ENCODE results near the gene PDZD7.
"Not testable (repeated sequence)": the region's sequence is repeated elsewhere in the genome, so short reads cannot be mapped to it uniquely, and the experiment has no call there.

Gene PDZD7

DNA sequence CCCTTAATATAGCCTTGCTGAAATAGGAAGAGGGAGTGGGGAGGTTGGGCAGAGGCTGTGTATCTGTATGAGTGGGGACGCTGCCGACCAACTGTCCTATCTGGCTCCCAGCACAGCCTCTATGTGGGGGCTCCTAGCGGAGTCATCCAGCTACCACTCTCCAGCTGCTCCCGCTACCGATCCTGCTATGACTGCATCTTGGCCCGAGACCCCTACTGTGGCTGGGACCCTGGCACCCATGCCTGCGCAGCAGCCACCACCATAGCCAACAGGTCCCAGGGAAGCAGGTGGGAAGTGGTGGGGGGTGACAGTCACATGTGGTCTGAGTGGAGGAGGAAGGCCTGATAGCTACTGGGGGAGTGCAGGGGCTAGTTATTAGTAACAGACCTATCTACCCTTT is 50.2 kb downstream of the PDZD7 start:
- DNase-seq: no peak

DNA sequence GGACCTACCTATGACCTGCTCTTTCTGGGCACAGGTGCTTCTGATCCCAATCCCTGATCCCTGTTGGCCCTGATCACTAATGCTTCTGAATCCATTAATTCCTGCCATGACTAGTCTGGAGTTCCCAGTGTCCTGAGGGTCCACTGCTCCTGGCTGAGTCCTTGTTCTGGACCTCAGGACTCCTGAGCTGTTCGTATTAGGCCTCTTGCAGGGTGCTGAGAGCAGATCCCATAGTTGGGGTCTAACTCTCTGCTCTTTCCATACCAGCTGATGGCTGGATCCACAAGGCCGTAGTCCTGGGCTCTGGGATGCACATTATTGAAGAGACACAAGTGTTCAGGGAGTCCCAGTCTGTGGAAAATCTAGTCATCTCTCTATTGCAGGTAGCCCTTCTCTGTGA is 50.6 kb downstream of the PDZD7 start:
- no peak for DNase-seq

DNA sequence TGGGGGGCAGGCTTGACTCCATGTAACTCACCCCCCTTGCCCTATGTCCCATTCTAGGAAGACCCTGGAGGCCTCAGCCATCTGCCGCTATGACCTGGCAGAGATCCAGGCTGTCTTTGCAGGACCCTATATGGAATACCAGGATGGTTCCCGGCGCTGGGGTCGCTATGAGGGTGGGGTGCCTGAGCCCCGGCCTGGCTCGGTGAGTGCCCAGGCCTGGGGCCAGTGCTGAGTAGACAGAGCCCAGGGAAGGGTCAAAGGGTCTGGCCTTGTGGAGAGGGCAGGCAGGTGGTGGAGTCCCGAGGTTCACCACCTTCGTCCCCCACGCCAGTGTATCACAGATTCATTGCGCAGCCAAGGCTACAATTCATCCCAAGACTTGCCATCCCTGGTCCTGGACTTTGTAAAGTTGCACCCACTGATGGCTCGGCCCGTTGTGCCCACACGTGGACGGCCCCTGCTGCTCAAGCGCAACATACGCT is 51.1 kb downstream of the PDZD7 start:
- DNase-seq: no peak

DNA sequence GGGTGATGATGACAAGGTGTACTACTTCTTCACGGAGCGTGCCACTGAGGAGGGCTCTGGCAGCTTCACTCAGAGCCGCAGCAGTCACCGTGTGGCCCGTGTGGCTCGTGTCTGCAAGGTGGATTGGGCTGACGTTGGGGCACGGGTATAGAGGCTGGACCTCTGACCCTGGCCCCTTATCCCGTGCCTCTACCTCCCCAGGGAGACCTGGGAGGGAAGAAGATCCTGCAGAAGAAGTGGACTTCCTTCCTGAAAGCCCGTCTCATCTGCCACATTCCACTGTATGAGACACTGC is 52.1 kb downstream of the PDZD7 start:
- DNase-seq: no peak

DNA sequence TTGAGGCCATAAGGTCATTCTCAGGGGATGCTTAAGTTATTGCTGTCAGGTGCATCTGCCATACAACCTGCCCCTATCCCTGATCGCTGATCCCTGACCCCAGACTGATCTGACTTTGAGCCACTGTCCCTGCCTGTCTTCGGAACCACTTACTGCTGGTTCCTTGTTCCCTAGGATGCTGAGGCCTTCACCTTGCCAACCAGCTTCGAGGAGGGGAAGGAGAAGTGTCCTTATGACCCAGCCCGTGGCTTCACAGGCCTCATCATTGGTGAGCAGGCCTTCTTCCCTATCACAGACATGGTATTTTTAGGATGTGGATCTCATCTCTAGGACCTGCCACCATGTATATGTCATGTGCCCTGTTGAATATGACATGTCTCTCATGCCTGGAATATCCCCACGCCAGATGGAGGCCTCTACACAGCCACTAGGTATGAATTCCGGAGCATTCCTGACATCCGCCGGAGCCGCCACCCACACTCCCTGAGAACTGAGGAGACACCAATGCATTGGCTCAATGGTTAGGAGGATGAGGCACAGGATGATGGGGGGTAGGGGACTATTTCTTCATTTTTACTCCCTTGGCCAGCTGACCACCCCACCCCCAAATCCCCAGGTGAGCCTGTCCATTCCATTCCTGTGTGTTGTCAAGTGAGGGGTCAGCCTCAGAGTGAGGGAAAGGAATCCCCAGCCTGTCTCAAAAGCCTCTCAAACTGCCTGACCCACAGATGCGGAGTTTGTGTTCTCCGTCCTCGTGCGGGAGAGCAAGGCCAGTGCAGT is 52.6 kb downstream of the PDZD7 start:
- DNase-seq: no peak

DNA sequence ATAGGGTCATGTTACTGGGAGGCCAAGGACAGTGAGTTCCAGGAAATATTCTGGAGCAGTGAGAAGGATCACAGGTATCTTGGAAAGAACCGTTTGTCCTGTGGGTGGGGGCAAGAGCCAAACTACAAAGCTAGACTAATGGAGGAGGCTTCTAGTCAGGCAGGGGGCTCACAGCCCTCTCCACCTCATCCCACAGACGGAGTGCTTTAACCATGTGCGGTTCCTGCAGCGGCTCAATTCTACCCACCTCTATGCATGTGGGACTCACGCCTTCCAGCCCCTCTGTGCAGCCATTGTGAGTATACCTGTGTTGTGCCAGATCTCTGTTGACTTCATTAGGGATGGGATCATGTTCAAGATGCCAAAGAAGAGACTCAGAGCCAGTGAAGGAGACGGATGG is 53.5 kb downstream of the PDZD7 start:
- DNase-seq: no peak

DNA sequence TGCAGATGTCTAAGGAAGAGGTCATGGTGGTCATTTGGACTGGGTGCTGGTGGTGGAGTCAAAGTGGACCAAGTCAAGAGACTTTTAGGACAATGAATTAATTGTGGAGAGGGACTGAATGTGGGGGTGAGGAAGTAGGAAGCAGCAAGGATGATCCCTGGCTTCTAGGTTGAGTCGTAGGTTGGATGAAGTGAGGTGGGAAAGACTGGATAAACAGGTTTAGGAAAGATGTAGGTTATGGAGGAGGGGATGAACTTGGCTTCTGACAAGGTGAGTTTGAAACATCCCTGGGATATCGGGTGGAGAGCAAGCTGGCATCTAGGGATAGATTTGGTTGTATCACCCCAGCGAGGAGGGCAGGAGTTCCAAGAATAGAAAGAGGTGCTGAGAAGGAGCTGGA is 54.0 kb downstream of the PDZD7 start:
- DNase-seq: no peak

DNA sequence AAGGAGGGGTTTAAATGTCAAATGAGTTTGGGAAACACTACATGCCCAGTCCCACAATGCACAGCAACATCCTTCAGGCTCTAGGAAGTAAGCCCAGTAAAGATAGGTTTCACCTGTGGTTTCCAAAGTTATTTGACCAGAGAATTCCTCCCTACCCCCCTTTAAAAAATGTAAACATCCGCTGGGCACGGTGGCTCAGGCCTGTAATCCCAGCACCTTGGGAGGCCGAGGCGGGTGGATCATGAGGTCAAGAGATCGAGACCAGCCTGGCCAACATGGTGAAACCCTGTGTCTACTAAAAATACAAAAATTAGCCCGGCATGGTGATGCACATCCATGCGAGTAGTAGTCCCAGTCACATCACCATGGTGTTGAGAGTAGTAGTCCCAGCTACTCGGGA is 55.5 kb downstream of the PDZD7 start:
- DNase-seq: not testable (repeated sequence)

DNA sequence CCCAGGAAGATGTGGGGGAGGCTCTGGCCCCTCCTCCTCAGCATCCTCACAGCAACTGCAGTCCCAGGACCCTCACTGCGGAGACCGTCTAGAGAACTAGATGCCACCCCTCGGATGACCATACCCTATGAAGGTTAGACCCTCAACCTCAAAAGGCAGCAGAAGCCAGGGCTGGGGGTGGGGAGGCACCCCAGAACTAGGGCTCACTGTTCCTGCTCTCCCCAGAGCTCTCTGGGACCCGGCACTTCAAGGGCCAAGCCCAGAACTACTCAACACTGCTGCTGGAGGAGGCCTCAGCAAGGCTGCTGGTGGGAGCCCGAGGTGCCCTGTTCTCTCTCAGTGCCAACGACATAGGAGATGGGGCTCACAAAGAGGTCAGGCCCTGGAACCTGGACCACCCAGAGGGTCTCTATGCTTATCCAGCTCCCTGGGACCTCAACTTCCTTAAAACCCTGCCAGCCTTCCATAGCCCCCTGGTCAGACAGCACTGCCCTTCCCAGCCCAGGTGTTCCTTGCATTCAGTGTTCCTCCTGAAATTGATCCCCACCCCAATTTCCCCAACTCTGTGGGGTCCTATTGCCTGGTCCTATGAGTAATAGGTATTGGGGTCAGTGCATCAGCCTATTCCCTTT is 57.9 kb downstream of the PDZD7 start:
- no peak for DNase-seq

DNA sequence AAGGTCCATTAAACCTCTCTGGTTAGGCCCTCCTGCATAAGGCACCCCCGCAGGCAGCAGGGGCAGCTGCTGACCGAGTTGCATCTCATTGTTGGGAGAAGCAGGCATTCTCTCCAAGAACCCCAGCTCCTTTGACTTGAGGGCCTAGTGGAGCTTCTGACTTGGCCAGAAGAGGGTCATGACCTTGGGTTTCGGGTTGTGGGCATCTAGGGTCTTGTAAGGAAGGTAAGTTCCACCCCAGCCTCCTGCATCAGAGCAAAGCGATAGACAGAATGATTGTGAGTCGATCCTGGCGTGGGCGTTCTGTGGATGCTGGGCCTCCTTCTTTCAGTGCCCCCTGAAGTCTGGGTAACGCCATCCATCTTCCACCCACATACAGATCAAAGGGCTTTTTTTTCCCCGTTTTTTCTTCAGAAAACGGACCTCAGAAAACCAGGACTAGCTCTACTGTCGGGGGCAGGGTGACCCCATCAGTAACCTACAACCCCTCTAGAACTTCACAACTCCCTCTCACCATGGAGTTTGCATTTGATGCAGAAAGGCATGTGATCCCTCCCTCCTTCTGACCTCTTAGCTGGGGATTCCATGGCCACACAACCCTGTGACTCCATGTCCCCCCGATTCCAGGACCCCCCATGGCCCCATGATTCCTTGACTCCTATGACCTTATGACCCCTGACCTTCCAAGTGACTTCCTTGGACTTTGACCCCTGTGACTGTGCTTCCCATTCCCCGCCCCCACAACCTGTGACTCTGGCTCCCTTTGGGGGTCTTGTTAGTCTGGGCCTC is 58.6 kb downstream of the PDZD7 start:
- DNase-seq: no peak

DNA sequence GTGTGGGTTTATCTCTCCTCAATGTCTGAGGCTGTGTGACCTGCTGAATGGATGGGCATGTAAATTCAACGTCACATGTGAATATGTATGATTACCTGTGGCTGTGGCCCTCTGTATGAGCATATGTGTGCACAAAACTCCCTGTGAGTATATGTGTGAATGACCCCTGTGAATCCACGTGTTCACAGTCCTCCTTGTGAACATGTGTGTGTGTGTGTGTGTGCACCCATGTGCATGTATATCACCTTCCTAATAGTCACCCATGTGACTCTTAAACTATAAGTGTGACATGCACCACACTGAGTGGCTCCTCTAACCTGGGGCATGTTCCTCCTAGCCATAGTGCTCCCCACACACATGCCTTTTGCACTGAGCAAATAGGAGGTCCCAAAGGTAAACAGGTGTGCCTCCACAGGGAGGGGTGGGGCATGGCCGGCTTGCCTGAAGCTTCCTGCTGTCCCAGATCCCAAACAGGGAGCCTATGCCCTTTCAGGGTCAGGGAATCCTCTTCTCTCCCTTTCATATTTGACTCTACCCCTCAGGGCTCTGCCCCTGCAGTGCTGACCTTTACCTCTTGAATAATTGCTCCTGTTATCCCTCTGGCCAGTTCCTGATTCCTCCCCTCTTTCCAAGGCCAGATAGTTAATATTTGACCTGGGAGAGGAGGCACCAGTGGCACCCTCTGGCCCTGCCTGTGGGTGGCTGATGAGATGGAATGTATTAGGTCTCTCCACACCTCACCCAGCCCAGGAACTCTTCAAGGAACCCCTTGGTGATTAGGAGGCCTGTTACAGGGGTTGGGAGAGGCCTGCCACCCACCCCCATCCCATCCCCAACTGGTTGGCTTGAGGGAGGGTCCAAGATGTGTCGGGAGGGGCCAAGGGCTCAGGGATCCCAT is 59.8 kb downstream of the PDZD7 start:
- DNase-seq: no peak

DNA sequence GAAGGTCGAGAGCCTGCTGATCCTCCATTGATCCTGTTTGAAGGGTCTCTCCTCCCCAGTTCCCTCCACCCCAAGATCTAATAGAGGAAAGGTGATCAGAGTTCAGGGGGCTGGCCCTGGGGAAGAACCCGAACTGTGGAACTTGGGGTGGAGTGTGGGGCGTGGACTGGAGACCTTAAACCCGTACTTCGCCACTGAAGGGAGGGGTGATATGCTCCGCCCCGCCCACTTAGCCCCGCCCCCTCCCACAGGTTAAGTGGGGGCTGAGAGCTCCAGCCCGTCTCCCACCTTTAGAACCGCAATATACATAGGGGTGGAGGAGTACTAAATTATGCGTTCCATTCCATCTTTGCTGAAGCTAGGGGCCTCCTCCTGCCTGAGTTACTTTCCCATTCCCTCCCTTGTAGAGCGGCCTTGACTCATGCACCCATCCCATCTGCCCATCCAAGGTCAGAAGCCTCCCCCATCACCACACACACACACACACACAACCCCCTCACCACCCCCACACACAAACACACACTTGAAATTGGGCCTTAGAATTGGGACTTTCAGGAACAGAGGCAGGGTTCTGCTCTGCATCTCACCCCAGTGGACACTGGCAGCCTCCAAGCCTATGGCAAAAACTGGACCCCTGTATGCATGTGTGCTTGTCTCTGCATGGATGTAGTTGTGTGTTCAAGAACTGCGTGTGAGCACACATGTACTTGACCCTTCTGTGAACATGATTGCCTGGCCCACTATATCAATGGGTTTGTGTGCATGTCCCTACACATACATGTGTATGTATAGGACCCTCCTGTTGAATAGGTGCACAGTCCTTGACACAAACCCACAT is 60.6 kb downstream of the PDZD7 start:
- DNase-seq: peak; percentile 26

DNA sequence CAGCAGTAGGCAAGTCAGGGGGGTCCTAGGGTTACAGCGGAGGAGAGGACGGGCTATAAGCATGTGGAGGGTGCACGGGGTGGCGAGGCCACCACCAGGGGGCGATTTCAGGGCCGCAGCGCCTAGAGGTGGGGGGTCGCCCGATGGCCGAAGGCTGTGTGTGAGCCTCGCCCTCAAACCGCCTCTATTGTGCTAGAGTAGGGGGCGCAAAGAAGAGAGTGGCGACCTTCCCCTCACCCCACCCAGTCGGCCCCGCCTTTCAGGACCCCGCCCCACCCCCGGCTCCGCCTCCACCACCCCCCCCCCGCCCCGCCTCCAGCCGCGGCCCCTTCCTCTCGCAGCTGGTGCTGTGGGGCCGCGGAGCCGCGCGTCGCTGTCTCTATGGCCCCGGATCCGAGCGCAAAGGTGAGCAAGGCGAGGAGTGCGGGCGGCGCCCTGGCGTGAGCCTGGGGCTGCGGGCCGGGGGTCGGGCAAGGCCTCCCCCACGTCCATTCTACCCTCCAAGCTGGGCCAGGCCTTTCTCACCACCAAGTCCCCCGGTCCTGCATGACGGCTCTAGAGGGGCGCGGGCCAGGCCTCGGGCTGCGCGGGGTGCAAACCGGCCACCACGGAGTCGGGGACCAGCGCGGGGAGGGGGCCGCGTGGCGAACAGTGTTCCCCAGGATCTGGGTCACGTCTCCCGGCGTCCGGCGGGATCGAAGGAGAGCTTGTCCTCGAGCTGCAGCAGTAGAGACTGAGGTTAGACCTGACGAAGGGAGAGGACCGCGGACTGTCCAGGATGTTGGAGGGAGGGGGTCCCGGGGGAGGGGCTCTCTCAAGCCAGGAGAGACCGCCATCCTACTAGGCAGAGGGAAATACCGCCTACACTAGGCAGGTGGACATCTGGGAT is 61.5 kb downstream of the PDZD7 start, which contains the start of gene SEMA4G:
SEMA4G (plus strand) TSS at position 318 of the 889 bp plus-strand sequence. CDS start 3,409 bp downstream, outside the sequence.
- peak; percentile 40 for DNase-seq

DNA sequence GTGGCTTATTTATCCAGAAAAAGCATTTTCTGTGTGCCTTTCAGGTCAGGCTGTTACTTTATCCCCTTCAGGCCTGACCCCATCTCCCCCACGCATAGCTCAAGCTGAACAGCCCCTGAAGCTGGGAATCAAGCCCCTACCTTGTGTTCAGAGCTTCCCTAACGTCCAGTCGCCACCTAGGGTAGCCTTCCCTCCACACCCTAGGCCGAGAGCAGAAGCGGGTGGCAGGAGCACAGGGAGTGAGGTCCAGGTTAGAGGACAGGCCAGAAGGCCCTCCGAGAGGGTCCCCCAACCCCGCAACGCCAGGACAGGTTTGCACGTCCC is 62.1 kb downstream of the PDZD7 start:
- DNase-seq: no peak

DNA sequence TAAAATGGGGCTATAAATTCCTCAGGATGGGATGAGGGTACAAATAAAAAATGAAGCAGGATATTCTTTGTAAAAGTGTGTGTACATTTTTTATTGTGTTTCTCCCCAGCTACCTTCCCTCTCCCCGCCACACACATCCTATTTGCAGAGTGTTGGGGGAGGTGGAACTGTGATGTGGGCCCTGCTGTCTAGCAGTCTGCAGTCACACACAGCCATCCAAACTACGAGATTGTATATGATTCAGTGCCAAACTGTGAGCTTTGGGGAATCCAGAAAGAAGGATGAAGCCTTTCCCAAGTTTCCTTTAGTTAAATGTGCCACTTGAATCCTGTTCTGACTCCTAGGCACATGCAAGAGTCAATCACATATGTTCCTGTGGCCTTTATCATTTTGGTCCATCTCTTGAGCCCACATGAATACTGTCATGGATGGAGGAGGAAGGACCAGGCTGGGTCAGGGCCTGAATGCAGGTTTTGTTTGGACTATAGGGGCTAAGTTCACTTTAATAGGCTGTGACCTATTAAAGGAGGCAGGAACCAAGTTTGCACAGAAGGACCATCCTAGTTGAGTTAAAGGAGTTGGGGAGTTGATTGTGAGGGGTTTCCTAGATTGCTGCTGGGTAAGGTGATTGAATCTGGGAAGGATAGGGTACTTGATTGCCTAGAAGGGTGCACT is 62.7 kb downstream of the PDZD7 start:
- DNase-seq: no peak

DNA sequence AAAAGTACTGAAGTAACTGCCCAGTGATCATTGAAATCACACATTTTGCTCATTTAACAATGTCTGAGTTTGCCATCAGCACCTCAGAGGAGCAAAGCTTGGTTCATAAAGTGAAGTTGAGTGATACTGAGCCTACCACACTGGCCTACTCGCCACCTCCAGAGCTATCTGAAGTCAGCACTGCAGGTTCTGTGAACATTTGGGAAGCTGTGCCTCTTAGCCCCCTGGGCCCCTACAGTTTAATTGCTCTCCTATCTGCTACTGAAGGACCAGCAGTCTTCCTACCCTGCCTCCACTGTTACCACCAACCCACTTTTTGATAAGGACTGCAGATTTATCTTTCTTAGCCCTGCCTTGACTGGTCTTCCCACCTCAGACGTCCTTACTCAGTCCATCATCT is 63.6 kb downstream of the PDZD7 start:
- DNase-seq: no peak

DNA sequence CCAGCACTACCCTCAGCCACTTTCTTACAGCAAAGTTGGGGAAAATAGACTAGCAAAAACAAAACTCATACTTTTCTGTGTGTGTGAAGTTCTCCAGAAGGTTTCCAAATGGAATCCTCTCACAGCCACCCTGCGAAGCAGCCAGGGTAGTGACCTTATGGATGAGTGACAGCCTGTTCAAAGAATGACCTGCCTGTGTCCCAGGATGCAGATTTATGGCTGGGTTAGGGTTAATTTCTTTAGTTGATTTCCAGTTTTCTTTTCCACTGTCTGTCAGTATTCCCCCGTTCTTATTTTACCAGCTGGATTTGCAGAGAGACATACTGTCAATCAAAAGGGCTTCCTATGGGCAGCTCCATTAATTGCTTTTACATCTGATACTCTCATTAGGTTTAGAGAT is 64.0 kb downstream of the PDZD7 start:
- DNase-seq: no peak

DNA sequence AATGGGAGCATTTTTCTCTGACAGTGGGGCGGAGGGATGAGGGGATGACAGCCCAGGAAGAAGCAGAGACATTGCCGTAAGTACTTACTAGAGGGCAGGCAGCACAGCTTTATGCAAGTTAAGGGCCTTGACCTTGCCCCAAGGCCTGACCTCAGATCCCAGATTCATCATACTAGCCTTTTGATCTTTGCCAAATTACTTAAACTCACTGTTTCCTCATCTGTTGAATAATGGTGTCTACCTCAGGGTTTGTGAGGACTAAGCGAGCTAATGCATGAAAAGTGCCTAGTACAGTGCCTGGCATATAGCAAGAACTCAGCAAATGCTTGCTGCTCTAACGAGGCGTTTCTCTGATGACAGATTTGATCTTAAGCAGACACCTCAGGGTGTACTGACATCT is 65.1 kb downstream of the PDZD7 start:
- no peak for DNase-seq

DNA sequence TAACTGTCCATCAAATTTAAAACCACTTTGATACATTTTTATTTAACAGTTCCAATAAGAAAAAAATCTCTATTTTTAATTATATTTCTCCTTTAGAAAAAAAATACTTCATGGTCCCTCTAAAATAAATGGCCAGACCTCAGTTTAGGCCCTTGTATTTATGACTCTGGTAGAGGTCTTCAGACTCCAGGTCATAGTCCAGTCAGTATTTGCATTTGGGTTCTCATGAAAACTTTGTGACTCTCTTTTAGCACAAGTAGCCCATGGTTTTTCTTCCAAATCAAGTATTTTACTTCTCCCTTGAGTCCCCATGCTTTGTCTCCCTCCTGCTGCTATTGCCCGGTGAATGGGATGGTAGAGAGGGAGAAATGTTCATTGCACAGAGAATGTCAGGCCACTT is 67.1 kb downstream of the PDZD7 start:
- DNase-seq: no peak

DNA sequence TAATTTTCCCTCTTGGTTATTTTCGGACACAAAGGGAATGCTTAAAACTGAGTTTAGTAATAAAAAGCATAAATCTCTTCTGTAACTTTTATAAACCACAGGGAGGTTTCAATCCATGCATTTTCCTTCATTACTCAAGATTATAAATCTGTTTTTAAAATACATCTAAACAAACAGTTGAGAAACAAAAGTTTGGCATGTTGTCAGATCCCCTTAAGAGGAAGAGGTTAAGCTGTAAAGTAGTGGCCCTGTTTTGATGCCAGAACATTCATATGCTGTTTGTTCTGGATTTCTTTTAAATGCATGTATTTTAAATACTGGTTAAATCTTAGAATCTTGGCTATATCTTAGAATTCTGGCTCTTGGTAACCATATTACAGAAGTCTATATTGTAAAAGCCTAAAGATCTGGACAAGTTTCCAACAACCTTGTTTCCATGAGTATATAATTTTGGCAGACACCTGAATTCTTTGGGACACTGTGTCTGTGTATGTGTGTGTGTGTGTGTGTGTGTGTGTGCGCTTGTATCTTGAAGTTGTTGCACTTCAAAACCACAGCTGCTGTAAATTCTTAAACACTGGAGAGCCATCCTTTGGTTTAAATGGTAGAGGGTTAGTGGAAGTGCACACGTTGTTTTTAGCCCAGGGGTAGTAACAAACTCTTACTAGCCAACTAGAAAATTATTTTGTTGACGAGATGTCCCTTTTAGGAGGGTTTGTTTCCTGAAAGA is 68.4 kb downstream of the PDZD7 start:
- DNase-seq: no peak

Data from activated CD4-positive, alpha-beta T cell treated with anti-CD3 and anti-CD28 coated beads, Interleukin-2, amount 50 U/mL, for 1 hour (primary cell).